ENCODE data around the gene SULF2. TPM values are rescaled to one million over a fixed set of nuclear protein-coding genes. Genes with fewer than 3 reads are reported as not detected.

Gene SULF2
- total RNA-seq, 1 donor = 1.9 TPM

DNA sequence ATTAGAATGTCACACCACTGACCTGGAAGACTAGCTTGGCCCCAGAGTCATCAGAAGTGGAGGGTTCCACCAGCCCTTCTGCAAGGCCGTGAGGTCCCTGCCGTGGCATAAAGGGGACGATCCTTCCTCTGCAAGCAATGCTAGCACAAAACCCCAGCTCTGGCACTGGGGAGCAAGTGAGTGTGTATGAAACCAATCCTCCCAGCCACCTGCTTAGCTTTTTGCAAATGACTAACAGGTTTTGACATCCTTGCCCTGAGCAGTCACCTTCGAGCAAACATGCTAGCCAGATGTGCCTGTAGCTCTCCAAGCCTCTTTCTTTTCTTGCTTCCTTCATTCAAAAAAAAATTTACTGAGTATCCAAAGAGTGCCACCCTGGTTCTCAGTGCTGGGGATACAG lies 8.6 kb downstream of the SULF2 start:
- no peak for DNase-seq (ENCODE audit: low read depth)
- TF ChIP-seq CTCF (IDR thresholded peaks at IDR 0.05; ENCODE audit: insufficient read depth, low read length) = no peak
- H3K4me3 ChIP-seq (ENCODE audit: low read depth, low read length) = no peak overlapping the region

- no peak overlapping the region for H3K4me3 ChIP-seq (ENCODE audit: low read depth, low read length)
- no peak for DNase-seq (ENCODE audit: low read depth)
- no peak for TF ChIP-seq CTCF (IDR thresholded peaks at IDR 0.05; ENCODE audit: insufficient read depth, low read length)
Observed at GRCh38 chr20:47775841-47776240, 9.4 kb downstream of the SULF2 start.

DNA sequence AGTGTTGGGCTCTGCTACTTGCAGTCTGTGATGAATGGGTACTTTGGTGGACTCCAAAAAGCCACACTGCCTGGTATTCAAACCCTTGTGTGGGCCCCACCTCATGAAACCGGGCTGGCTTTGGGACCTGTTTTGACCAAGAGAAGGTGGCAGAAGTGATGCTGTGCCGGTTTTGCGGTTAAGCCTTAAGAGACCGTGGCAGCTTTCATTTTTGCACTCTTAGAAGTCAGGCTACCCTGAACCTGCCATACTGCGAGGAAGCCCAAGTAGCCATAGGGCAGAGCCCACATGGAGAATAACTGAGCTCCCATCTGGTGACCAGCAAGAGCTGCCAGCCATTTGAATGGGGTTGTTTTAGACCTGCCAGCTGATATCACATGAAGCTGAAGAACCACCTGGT lies 10.2 kb downstream of the SULF2 start:
- no peak for TF ChIP-seq CTCF (IDR thresholded peaks at IDR 0.05; ENCODE audit: insufficient read depth, low read length)
- DNase-seq (ENCODE audit: low read depth) = no peak
- H3K4me3 ChIP-seq (ENCODE audit: low read depth, low read length) = no peak overlapping the region

GRCh38 chr20:47774131-47774777 lies 11.0 kb downstream of the SULF2 start:
- H3K4me3 ChIP-seq (ENCODE audit: low read depth, low read length) = no peak overlapping the region
- no peak for TF ChIP-seq CTCF (IDR thresholded peaks at IDR 0.05; ENCODE audit: insufficient read depth, low read length)
- DNase-seq (ENCODE audit: low read depth) = no peak

GRCh38 chr20:47773371-47773786 lies 11.9 kb downstream of the SULF2 start:
- H3K4me3 ChIP-seq (ENCODE audit: low read depth, low read length) = no peak overlapping the region
- no peak for DNase-seq (ENCODE audit: low read depth)
- no peak for TF ChIP-seq CTCF (IDR thresholded peaks at IDR 0.05; ENCODE audit: insufficient read depth, low read length)

DNA sequence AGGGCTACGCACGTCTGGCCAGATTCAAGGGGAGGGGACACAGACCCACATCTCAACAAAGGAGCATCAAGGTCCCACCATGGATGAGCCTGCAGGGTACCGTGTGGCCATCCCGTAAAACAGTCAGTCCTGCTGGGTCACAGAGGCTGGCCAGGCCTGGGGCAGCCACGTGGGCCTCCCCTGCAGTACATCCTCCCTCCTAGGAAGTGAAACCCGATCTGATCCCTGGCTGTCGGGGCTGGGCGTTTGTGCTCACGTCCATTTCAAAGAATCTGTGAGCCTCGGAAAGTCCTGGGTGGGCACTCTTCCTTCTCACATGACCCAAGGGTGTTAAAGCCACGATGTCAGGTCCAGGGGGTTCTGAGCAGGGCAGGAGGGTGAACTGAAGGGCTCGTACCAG lies 14.3 kb downstream of the SULF2 start:
- no peak for DNase-seq (ENCODE audit: low read depth)

More for the DNA sequence above, 14.3 kb downstream of the SULF2 start:
- H3K4me3 ChIP-seq (ENCODE audit: low read depth, low read length) = no peak overlapping the region
- no peak for TF ChIP-seq CTCF (IDR thresholded peaks at IDR 0.05; ENCODE audit: insufficient read depth, low read length)

All from fibroblast of the aortic adventitia (primary cell).